PC-9 (cell line): ENCODE measurements around the gene IGSF21. TPM values are rescaled to one million over a fixed set of nuclear protein-coding genes. Genes with fewer than 3 reads are reported as not detected.

Experiments used
- BruUV-seq: library from RNA; stranded (reverse); fragments of 400-500 nt; replicated peaks from 2 replicates; lab custom pipeline; 2021; lab: Mats Ljungman, UMichigan
- CTCF ChIA-PET: fragments of 300-600 bp; sonication (Branson Sonifier 250); formaldehyde crosslinking; loops from one replicate; lab custom pipeline; 2022; ENCODE audit warnings: antibody characterized with exemption; lab: Charles Lee
- POLR2A ChIA-PET: fragments of 300-600 bp; sonication (Branson Sonifier 250); formaldehyde crosslinking; loops from one replicate; lab custom pipeline; 2022; ENCODE audit warnings: antibody characterized with exemption; ENCODE audit not compliant: unreplicated experiment; lab: Charles Lee
- DNase-seq, 2 experiments: peaks; one replicate each; pipeline versions ENCODE4 v3.0.0 to v3.0.0-alpha.2; 2015 to 2022; ENCODE audit warnings: mixed read lengths in 1 of 2
- H2AFZ ChIP-seq: fragments of 200-600 bp; sonication (generic); 2 replicates; pipeline ENCODE4 v1.8.1; 2017; ENCODE audit warnings: antibody characterized with exemption
- H3F3A ChIP-seq: fragments of 200-600 bp; sonication (generic); 2 replicates; pipeline ENCODE4 v1.8.1; 2017; ENCODE audit warnings: antibody characterized with exemption, mild to moderate bottlenecking, low read depth; ENCODE audit not compliant: insufficient read depth
- H3K27ac ChIP-seq: fragments of 200-600 bp; sonication (generic); 2 replicates; pipeline ENCODE4 v1.6.1; 2016; ENCODE audit warnings: mixed run types
- H3K27me3 ChIP-seq: fragments of 200-600 bp; sonication (generic); 2 replicates; pipeline ENCODE4 v1.6.1; 2016; ENCODE audit warnings: low read depth, mixed run types; ENCODE audit not compliant: insufficient read depth
- H3K36me3 ChIP-seq: fragments of 200-600 bp; sonication (generic); 2 replicates; pipeline ENCODE4 v1.6.1; 2016; ENCODE audit warnings: low read depth, mixed run types
- H3K4me1 ChIP-seq: fragments of 200-600 bp; sonication (generic); replicated peaks from 2 replicates; pipeline ENCODE4 v1.6.1; 2016; ENCODE audit warnings: mixed run types; ENCODE audit not compliant: insufficient read depth
- H3K4me2 ChIP-seq: fragments of 200-600 bp; sonication (generic); 2 replicates; pipeline ENCODE4 v1.6.1; 2017; ENCODE audit warnings: mixed run types
- H3K4me3 ChIP-seq: fragments of 200-600 bp; sonication (generic); 2 replicates; pipeline ENCODE4 v1.6.1; 2016; ENCODE audit warnings: mixed run types
- H3K79me2 ChIP-seq: fragments of 200-600 bp; sonication (generic); 2 replicates; pipeline ENCODE4 v1.6.1; 2017; ENCODE audit warnings: low read depth, mixed run types
- H3K9me2 ChIP-seq: fragments of 200-600 bp; sonication (generic); 2 replicates; pipeline ENCODE4 v1.8.1; 2017; ENCODE audit warnings: mild to moderate bottlenecking; ENCODE audit not compliant: insufficient read depth
- H3K9me3 ChIP-seq: fragments of 200-600 bp; sonication (generic); 2 replicates; pipeline ENCODE4 v1.8.1; 2016; ENCODE audit warnings: low read depth; ENCODE audit not compliant: insufficient read depth
- H4K20me1 ChIP-seq: fragments of 200-600 bp; sonication (generic); 2 replicates; pipeline ENCODE4 v1.8.1; 2017; ENCODE audit not compliant: insufficient read depth
- CTCF ChIP-seq: fragments of 200-600 bp; sonication (generic); conservative IDR thresholded peaks from 2 replicates; pipeline ENCODE4 v1.6.1; 2017; ENCODE audit warnings: mixed run types, antibody characterized with exemption, mild to moderate bottlenecking, moderate library complexity
- EZH2 ChIP-seq: fragments of 200-600 bp; sonication (generic); IDR thresholded peaks from 2 replicates; pipeline ENCODE4 v1.8.0; 2017; ENCODE audit warnings: antibody characterized with exemption, low read depth
- intact Hi-C: fragments of 100-400 bp; cut with micrococcal nuclease; formaldehyde crosslinking; loops from one replicate; pipeline ENCODE4 v1.10.0; 2022; ENCODE audit not compliant: unreplicated experiment
- total RNA-seq: library from RNA; stranded (reverse); gene quantifications from 2 replicates; pipeline ENCODE4 v1.2.3, GENCODE V29; 2021

Gene IGSF21
- total RNA-seq, 1 experiment from 2014 or later, result not detected

- H3K9me3 ChIP-seq, result no peaks in the 10 kb centered on the region
- CTCF ChIA-PET, result no interaction called here
- H3F3A ChIP-seq, result no peaks in the 10 kb centered on the region
- H3K36me3 ChIP-seq, result no peaks in the 10 kb centered on the region
- no TSS peak for BruUV-seq
- peaks cover 4% of the 10 kb centered on the region; the same call in 1 of the 2 replicates for H3K27me3 ChIP-seq
- H4K20me1 ChIP-seq, result no peaks in the 10 kb centered on the region
- POLR2A ChIA-PET, result no interaction called here
- no peak overlapping the region for H3K27ac ChIP-seq
- TF ChIP-seq CTCF (no peak), EZH2 (no peak)
- no peak overlapping the region for H3K4me3 ChIP-seq
- no peaks in the 10 kb centered on the region for H3K4me1 ChIP-seq
- no peak overlapping the region for H2AFZ ChIP-seq
- no peaks in the 10 kb centered on the region for H3K79me2 ChIP-seq
- DNase-seq, result no peak
- H3K4me2 ChIP-seq, result no peak overlapping the region
- no peaks in the 10 kb centered on the region for H3K9me2 ChIP-seq
- intact Hi-C loops, result no loop called here
Measured at GRCh38 chr1:18340158-18340764, 232.7 kb downstream of the IGSF21 start.

GRCh38 chr1:18340787-18341186 lies 233.2 kb downstream of the IGSF21 start:
- no peak for DNase-seq
- Histone ChIP-seq H3K4me2 (no peak overlapping the region), H3K79me2 (no peaks in the 10 kb centered on the region), H3K9me2 (no peaks in the 10 kb centered on the region), H3K4me1 (no peaks in the 10 kb centered on the region), H3F3A (no peaks in the 10 kb centered on the region), H2AFZ (no peak overlapping the region), H3K4me3 (no peak overlapping the region), H3K27ac (no peak overlapping the region), H3K27me3 (peaks cover 2% of the 10 kb centered on the region; the same call in 1 of the 2 replicates), H4K20me1 (no peaks in the 10 kb centered on the region), H3K36me3 (no peaks in the 10 kb centered on the region), H3K9me3 (no peaks in the 10 kb centered on the region)
- ChIA-PET POLR2A (no interaction called here), CTCF (no interaction called here)
- intact Hi-C loops, result no loop called here
- TF ChIP-seq CTCF (no peak), EZH2 (no peak)
- BruUV-seq, result no TSS peak

- Histone ChIP-seq H4K20me1 (no peaks in the 10 kb centered on the region), H3K4me1 (no peaks in the 10 kb centered on the region), H2AFZ (no peak overlapping the region), H3F3A (no peaks in the 10 kb centered on the region), H3K4me3 (no peak overlapping the region), H3K4me2 (no peak overlapping the region), H3K36me3 (no peaks in the 10 kb centered on the region), H3K27me3 (no peaks in the 10 kb centered on the region), H3K27ac (no peak overlapping the region), H3K9me3 (no peaks in the 10 kb centered on the region), H3K79me2 (no peaks in the 10 kb centered on the region), H3K9me2 (no peaks in the 10 kb centered on the region)
- CTCF ChIA-PET, result no interaction called here
- DNase-seq, result no peak
- POLR2A ChIA-PET, result no interaction called here
- no TSS peak for BruUV-seq
- intact Hi-C loops, result no loop called here
- no peak for TF ChIP-seq EZH2
- TF ChIP-seq CTCF, result no peak
Measured at GRCh38 chr1:18341291-18342069, 233.9 kb downstream of the IGSF21 start.
